Ishikawa (cell line): ENCODE results near the gene ACLY.

Experiments
- MAX ChIP-seq: IDR thresholded peaks from 2 replicates; pipeline ENCODE4 v1.6.1; 2012
- TAF1 ChIP-seq: IDR thresholded peaks from 2 replicates; pipeline ENCODE4 v1.6.1; 2012; ENCODE audit warnings: low read depth, mild to moderate bottlenecking
- TCF12 ChIP-seq: IDR thresholded peaks from 2 replicates; pipeline ENCODE4 v1.6.1; 2012; ENCODE audit warnings: low read depth
- TEAD4 ChIP-seq: IDR thresholded peaks from 2 replicates; pipeline ENCODE4 v1.6.1; 2012

DNA sequence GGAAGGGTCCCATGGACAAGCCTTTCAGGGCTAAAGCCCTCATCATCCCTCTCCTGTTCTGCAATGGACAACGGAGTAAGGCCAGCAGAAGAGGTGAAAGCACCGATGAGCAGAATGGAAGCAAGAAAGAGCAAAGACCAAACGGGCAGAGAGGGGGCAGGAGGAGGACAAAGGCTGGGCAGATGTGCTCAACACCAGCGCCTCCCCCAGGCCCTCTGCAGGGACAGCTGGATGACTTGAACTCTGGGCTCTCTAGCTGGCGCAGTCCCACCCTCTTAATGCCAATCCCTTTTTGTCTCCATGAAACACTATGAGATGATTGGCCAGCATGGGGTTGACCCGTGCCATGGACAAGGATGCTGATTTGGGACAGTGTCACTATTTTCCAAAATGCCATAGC is 22.0 kb downstream of the ACLY start:
- TF ChIP-seq TCF12 (no peak), MAX (no peak), TEAD4 (no peak), TAF1 (no peak)
